ENCODE results near the gene AKR1B1.

AKR1B1 gene

DNA sequence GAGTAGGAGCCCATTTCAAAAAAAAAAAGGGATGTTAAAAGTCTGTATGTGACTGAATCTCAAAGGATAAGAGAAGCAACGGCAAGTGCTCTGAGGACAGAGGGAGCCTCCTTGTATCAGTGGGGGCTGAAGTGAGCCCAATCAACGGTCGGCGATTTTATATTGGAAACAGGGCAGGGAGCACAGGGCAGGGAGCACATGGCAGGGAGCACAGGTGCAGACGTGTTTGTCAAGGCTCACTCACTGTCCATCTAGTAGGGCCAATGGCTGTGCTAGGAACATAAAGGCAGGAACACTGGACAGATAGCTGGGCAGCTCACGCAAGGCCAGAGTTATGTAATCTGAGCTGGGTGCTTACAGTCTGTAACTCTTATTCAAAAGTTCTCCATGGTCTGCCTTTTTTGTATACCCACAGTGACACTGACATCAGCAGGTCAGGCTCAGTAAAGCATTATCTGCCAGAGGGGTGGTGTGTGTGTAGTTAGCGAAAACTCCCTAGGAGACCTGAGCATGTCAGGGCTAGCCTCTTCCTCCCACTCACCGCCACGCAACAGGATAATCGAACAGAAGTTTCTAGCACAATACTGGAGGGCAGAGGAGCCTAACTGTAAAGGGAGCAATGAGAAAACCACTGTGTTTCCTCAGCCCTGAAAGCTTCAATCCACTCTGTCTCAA is 15.4 kb downstream of the AKR1B1 start:
- DNase-seq = no peak

DNA sequence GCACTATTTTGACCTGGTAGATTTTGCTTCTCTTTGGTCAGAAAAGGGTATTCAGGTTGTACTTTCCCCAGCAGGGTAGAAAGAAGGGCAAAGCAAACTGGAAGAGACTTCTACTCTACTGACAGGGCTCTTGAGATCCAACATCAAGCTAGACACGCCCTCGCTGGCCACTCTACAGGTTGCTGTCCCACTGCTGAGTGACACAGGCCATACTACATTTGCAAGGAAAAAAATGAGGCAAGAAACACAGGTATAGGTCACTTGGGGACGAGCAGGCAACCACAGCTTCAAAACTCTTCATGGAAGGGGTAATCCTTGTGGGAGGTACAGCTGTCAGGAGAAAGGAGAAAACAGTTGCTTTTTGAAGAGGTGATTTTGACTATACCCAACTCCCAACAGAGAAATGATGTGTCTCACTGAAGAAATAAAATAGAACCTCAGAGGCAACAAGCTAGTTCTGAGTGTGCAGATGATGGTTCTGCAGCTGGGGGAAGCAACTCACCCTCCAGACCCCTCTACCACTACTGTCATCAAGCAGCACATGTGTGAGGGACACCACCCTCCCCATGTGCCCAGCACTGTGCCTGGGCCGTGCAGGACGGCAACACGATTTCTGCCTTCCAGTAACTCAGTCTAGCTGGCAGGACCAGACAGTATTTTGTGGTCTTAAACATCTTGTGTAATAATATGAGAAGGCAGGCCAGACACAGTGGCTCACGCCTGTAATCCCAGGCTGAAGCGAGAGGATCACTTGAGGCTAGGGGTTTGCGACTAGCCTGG is 16.3 kb downstream of the AKR1B1 start:
- no peak for DNase-seq

- no peak for DNase-seq
Observed at GRCh38 chr7:134441264-134441663, 17.6 kb downstream of the AKR1B1 start.

DNA sequence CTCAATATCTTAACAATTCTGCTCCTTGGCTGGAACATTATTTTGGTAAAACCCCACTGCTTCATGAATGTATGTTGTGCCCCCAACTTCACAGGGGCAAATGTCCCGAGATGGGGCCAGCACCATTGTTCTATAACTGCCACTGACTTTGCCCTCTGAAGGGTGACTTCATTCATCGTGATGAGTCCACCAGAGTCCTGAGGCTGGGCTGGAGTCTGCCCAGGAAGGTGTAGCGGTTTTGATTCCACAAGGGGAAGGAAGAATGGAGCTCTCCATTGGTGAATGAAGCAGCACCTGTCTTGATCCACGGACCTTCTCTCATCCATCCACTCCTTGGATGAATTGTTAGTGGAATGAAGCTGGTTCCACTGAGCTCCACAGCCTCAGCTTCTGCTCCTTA is 18.4 kb downstream of the AKR1B1 start:
- no peak for DNase-seq

- DNase-seq = no peak
Observed at GRCh38 chr7:134440067-134440466, 18.8 kb downstream of the AKR1B1 start.

- no peak for DNase-seq
Observed at GRCh38 chr7:134438946-134439345, 20.0 kb downstream of the AKR1B1 start.

DNA sequence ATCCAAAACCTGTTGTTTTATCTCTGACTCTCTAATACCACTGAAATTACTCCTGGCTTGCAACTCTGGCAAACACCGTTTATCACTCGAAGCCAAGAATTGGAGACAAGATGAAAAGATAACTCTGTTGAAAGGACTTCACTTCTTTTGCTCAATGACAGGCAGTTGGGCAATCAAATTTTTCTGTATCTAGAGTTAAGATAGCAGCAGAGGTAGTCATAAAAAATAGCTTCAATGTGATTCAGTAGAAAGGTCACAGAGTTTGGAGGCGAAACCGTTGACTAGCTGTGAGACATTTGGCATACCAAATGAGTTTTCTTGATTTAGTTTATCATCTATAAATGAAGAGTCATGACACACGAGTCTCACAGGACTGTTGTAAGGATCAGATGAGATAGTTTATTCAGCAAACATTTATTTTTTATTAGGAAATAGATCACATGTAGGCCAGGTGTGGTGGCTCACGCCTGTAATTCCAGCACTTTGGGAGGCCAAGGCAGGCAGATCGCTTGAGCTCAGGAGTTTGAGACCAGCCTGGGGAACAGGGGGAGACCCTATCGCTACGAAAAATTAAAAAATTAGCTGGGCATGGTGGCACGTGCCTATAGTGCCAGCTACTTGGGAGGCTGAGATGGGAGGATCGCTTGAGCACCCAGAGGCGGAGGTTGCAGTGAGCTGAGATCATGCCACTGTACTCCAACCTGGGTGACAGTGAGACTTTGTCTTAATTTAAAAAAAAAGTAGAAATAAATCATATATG is 23.6 kb downstream of the AKR1B1 start:
- DNase-seq = no peak

DNA sequence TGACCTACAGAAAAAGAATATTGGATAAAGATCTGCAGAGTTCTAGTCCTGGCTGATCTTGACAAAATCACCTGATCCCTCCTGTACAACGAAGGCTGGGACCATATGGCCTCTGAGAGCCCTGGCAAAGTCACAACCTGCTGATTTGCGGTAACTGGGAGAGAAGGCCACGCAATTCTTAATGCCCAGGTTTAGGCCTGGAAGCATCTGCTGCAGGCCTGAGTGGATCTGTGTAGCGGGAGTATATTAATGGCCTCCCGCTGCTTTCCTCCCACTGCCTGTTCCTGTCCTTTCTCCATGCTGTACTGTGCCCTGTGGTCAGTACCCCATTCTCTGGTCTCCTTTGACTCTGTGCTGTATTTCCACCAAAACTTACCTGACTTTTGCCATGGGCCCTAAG is 24.2 kb downstream of the AKR1B1 start:
- no peak for DNase-seq

DNA sequence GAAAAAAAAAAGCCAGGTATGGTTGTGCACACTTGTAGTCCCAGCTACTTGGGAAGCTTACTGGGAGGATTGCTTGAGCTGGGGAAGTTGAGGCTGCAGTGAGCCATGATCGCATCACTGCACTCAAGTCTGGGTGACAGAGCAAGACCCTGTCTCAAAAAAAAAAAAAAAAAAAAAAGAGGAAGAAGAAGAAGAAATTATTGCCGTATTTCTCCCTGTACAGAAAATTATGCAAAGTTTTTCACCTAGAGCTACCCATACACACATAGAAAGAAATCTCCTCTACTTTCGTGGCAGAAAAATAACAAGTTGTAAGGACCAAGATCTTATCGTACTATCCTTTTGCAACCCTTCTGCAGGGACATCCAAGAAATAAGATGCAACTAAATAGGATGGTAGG is 25.5 kb downstream of the AKR1B1 start:
- no peak for DNase-seq

- peak; percentile 91 for DNase-seq
Observed at GRCh38 chr7:134432296-134433152, 26.4 kb downstream of the AKR1B1 start.

GRCh38 chr7:134431815-134432214 is 27.1 kb downstream of the AKR1B1 start:
- no peak for DNase-seq

- no peak for DNase-seq
Observed at GRCh38 chr7:134429481-134429880, 29.4 kb downstream of the AKR1B1 start.

GRCh38 chr7:134428942-134429341 is 30.0 kb downstream of the AKR1B1 start:
- no peak for DNase-seq

GRCh38 chr7:134427896-134428295 is 31.0 kb downstream of the AKR1B1 start:
- DNase-seq = no peak

- DNase-seq = no peak
Observed at GRCh38 chr7:134425777-134426176, 33.1 kb downstream of the AKR1B1 start.

GRCh38 chr7:134422638-134423037 is 36.3 kb downstream of the AKR1B1 start:
- no peak for DNase-seq

GRCh38 chr7:134422008-134422407 is 36.9 kb downstream of the AKR1B1 start:
- no peak for DNase-seq

GRCh38 chr7:134420424-134421125 is 38.3 kb downstream of the AKR1B1 start:
- peak; percentile 45 for DNase-seq

GRCh38 chr7:134419875-134420274 is 39.0 kb downstream of the AKR1B1 start:
- no peak for DNase-seq

DNA sequence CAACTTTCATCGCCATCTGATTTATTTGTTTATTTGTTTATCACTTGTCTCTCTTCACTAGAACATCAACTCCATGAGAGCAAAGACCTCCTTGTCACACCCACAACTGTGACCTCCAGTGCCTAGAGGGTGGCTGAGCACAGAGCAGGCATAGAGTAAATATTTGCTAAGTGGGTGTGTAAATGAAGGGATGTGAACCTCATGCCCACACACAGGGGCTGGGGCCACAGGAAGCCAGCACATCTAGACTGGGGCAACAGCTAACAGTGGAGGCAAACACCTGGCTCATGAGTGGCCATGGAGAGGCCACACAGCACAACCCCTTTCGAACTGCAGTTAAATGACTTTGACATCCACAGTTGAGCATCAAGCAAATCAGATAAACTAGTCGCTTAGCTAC is 39.8 kb downstream of the AKR1B1 start:
- DNase-seq = no peak

GRCh38 chr7:134415700-134416099 is 43.2 kb downstream of the AKR1B1 start:
- no peak for DNase-seq

DNA sequence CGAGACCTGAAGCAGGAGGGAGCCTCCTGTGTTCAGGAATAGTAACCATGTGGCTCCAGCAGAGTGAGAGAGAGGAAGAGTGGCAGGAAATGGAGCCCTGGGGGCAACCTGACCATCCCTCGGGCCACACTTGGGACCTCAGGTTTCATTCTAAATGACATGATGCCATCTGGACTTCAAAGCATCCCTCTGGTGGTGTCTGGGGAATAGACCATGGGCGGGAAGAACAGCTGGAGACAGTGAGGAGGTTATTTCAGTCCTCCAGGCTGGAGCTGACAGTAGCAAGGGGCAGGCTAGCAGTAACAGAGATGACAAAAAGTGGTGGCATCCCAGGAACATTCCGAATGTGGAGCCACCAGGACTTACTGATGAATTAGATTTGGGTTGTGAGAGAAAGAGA is 44.8 kb downstream of the AKR1B1 start:
- no peak for DNase-seq
